CD4-positive, alpha-beta T cell (primary cell): ENCODE data around the gene LENG1. TPM values are rescaled to one million over a fixed set of nuclear protein-coding genes. Genes with fewer than 3 reads are reported as not detected.
A peak's percentile ranks its signal among the peaks of the same experiment; 100 is the strongest.

ENCODE experiments used
- ATAC-seq: fragments of 200-7000 bp; cut with Tn5 transposase; one replicate; pipeline ENCODE4 v1.10.0; 2022; ENCODE audit warnings: mild to moderate bottlenecking; ENCODE audit not compliant: poor library complexity
- CTCF ChIA-PET: fragments of 350-600 bp; sonication (Branson Sonifier 250); formaldehyde crosslinking; loops from one replicate; lab custom pipeline; 2021; ENCODE audit warnings: antibody characterized with exemption, inconsistent platforms; lab: Charles Lee
- POLR2A ChIA-PET: fragments of 350-600 bp; sonication (Branson Sonifier 250); formaldehyde crosslinking; loops from one replicate; lab custom pipeline; 2021; ENCODE audit warnings: antibody characterized with exemption, inconsistent platforms; lab: Charles Lee
- DNase-seq, 14 experiments: peaks; one replicate each; pipeline ENCODE4 v3.0.0-alpha.2; 2013 to 2020; ENCODE audit warnings: mixed read lengths in 2 of 14
- H3K27ac ChIP-seq, 2 donors: one replicate each; pipeline versions ENCODE4 v1.5.1 to v1.7.0; 2013; ENCODE audit warnings: low read length in 2 of 2, low read depth in 1 of 2, mild to moderate bottlenecking in 1 of 2
- H3K27me3 ChIP-seq, 2 experiments: 1 replicate in 1 of 2; 2 replicates in 1 of 2; pipeline versions ENCODE4 v1.6.1 to v1.7.0; 2013; ENCODE audit warnings: low read length in 2 of 2, control low read depth in 1 of 2, mild to moderate bottlenecking in 1 of 2, moderate library complexity in 1 of 2; ENCODE audit not compliant: insufficient read depth in 2 of 2, control insufficient read depth in 1 of 2
- H3K36me3 ChIP-seq: one replicate; pipeline ENCODE4 v1.6.1; 2013; ENCODE audit warnings: low read length, control low read depth; ENCODE audit not compliant: insufficient read depth
- H3K4me1 ChIP-seq: one replicate; pipeline ENCODE4 v1.6.1; 2013; ENCODE audit warnings: low read length, control low read depth; ENCODE audit not compliant: insufficient read depth
- H3K4me3 ChIP-seq: one replicate; pipeline ENCODE4 v1.5.1; 2013; ENCODE audit warnings: mild to moderate bottlenecking, low read length, moderate library complexity
- H3K9me3 ChIP-seq, 2 experiments: 1 replicate in 1 of 2; 2 replicates in 1 of 2; pipeline versions ENCODE4 v1.6.1 to v1.7.0; 2013; ENCODE audit warnings: low read length in 2 of 2, mild to moderate bottlenecking in 2 of 2, control low read depth in 1 of 2, moderate library complexity in 1 of 2; ENCODE audit not compliant: control insufficient read depth in 1 of 2, insufficient read depth in 1 of 2
- H3K27ac Mint-ChIP-seq: one replicate; pipeline ENCODE4 v1.8.0; 2020; ENCODE audit warnings: mixed read lengths
- H3K27me3 Mint-ChIP-seq: one replicate; pipeline ENCODE4 v1.8.0; 2021; ENCODE audit warnings: mixed read lengths
- H3K36me3 Mint-ChIP-seq: one replicate; pipeline ENCODE4 v1.8.0; 2021; ENCODE audit warnings: low read depth, mixed read lengths
- H3K4me1 Mint-ChIP-seq: one replicate; pipeline ENCODE4 v1.8.0; 2021; ENCODE audit warnings: low read depth, mixed read lengths
- H3K4me3 Mint-ChIP-seq: one replicate; pipeline ENCODE4 v1.8.0; 2020; ENCODE audit warnings: mild to moderate bottlenecking, mixed read lengths
- H3K9me3 Mint-ChIP-seq: one replicate; pipeline ENCODE4 v1.8.0; 2020; ENCODE audit warnings: mixed read lengths
- CTCF ChIP-seq: fragments of 200-600 bp; IDR thresholded peaks from one replicate; pipeline ENCODE4 v1.8.0; 2022; ENCODE audit warnings: antibody characterized with exemption, mild to moderate bottlenecking
- intact Hi-C, 2 experiments: fragments of 100-400 bp; cut with DNase I in 1 of 2; cut with micrococcal nuclease in 1 of 2; formaldehyde crosslinking; loops; one replicate each; pipeline versions ENCODE4 v1.15.1 to v1.9.0; 2023 to 2025; cut with DNase I, micrococcal nuclease
- total RNA-seq, 174 experiments: library from RNA in 2 of 174; stranded (reverse) in 2 of 174; gene quantifications; one replicate each; pipeline ENCODE4 v1.2.3 and lab custom pipeline; 2021 to 2026

The LENG1 gene
- total RNA-seq, 2 experiments from 2014 or later = 14.4 to 16.0 TPM

GRCh38 chr19:54168174-54168917 lies 8.8 kb upstream of the LENG1 start:
- H3K4me3 Mint-ChIP-seq = no peak overlapping the region
- intact Hi-C loops = loop anchor here (1.0 to 2.0 kb wide), 4 partner anchors 20 to 224 kb away; partner anchors contain the start of gene MBOAT7 (in 1 of the 2)
- no peak overlapping the region for H3K27ac Mint-ChIP-seq
- H3K4me1 Mint-ChIP-seq = peaks cover 12% of the 10 kb centered on the region
- ChIA-PET POLR2A (interaction anchor here (0.7 to 1.3 kb wide), 4 partner anchors 9 to 280 kb away, joined by 3 to 7 read pairs (median 4); partner anchors contain the start of genes CNOT3, LENG1, LENG8 and MBOAT7), CTCF (interaction anchor here (0.6 to 2.0 kb wide), 13 partner anchors 8 to 302 kb away, joined by 3 to 20 read pairs (median 4); partner anchors contain the start of genes CNOT3, LENG1, MBOAT7 and PRPF31)
- peaks cover 0 to 5% of the 10 kb centered on the region in 2 experiments for H3K9me3 ChIP-seq
- H3K27me3 Mint-ChIP-seq = no peaks in the 10 kb centered on the region
- peak; percentile 80 for TF ChIP-seq CTCF
- no peaks in the 10 kb centered on the region for H3K36me3 ChIP-seq
- no peaks in the 10 kb centered on the region for H3K9me3 Mint-ChIP-seq
- H3K27me3 ChIP-seq = no peaks in the 10 kb centered on the region
- no peak overlapping the region for H3K27ac ChIP-seq
- H3K4me3 ChIP-seq = no peak overlapping the region
- peaks cover 34% of the 10 kb centered on the region for H3K4me1 ChIP-seq
- ATAC-seq (peak; percentile 83), DNase-seq (peak; percentile 79 to 97 (median 90))
- H3K36me3 Mint-ChIP-seq = no peaks in the 10 kb centered on the region

GRCh38 chr19:54165222-54165621 lies 5.7 kb upstream of the LENG1 start:
- Histone ChIP-seq H3K27ac (no peak overlapping the region), H3K4me3 (no peak overlapping the region), H3K36me3 (no peaks in the 10 kb centered on the region), H3K4me1 (peaks cover 52% of the 10 kb centered on the region), H3K27me3 (no peaks in the 10 kb centered on the region), H3K9me3 (peaks cover 0 to 5% of the 10 kb centered on the region in 2 experiments)
- DNase-seq = peak in 1 of 14 experiments; percentile 43
- Mint-ChIP-seq H3K4me3 (peak overlapping the region; percentile 25), H3K27ac (no peak overlapping the region), H3K27me3 (no peaks in the 10 kb centered on the region), H3K4me1 (peaks cover 30% of the 10 kb centered on the region), H3K9me3 (no peaks in the 10 kb centered on the region), H3K36me3 (no peaks in the 10 kb centered on the region)
- ChIA-PET POLR2A (interaction anchor here (1.3 kb wide), 1 partner anchor 25 kb away, joined by 7 read pairs; the partner anchor contains the start of gene MBOAT7), CTCF (no interaction called here)
- TF ChIP-seq CTCF = no peak
- ATAC-seq = no peak
- intact Hi-C loops = no loop called here

- Histone ChIP-seq H3K4me3 (peak overlapping the region; percentile 37), H3K36me3 (no peaks in the 10 kb centered on the region), H3K4me1 (peaks cover 55% of the 10 kb centered on the region), H3K9me3 (peaks cover 0 to 5% of the 10 kb centered on the region in 2 experiments), H3K27me3 (no peaks in the 10 kb centered on the region), H3K27ac (no peak overlapping the region)
- peaks cover 37% of the 10 kb centered on the region for H3K4me1 Mint-ChIP-seq
- peaks cover 3% of the 10 kb centered on the region for H3K36me3 Mint-ChIP-seq
- no peak for TF ChIP-seq CTCF
- H3K27me3 Mint-ChIP-seq = no peaks in the 10 kb centered on the region
- POLR2A ChIA-PET = interaction anchor here (1.0 kb wide), 1 partner anchor 49 kb away, joined by 3 read pairs; the partner anchor contains the start of genes PRPF31 and TFPT
- intact Hi-C loops = no loop called here
- ATAC-seq (no peak), DNase-seq (peak in 11 of 14 experiments; percentile 33 to 82 (median 48))
- H3K4me3 Mint-ChIP-seq = peak overlapping the region; percentile 65
- CTCF ChIA-PET = no interaction called here
- no peak overlapping the region for H3K27ac Mint-ChIP-seq
- no peaks in the 10 kb centered on the region for H3K9me3 Mint-ChIP-seq
These were observed 5.0 kb upstream of the LENG1 start for GRCh38 chr19:54164369-54165068.
